HepG2 (cell line): ENCODE data around the gene PGGT1B. TPM values are rescaled to one million over a fixed set of nuclear protein-coding genes. Genes with fewer than 3 reads are reported as not detected.

Source experiments
- ATRX ChIP-seq: sonication (generic); formaldehyde crosslinking; IDR thresholded peaks from 2 replicates; pipeline ENCODE4 v1.4.0; 2020; ENCODE audit warnings: missing genetic modification reagents, borderline replicate concordance
- KAT8 ChIP-seq: IDR thresholded peaks from 2 replicates; pipeline ENCODE4 v1.6.1; 2016; ENCODE audit warnings: missing genetic modification reagents, missing compliant biosample characterization
- KLF6 ChIP-seq: IDR thresholded peaks from 2 replicates; pipeline ENCODE4 v1.8.0; 2016; ENCODE audit warnings: missing biosample characterization, missing genetic modification reagents
- MTA3 ChIP-seq: sonication (generic); formaldehyde crosslinking; IDR thresholded peaks from 2 replicates; pipeline ENCODE4 v1.4.0; 2020; ENCODE audit warnings: missing genetic modification reagents
- NFATC3 ChIP-seq: sonication (generic); formaldehyde crosslinking; IDR thresholded peaks from 2 replicates; pipeline ENCODE4 v1.5.1; 2020; ENCODE audit warnings: mild to moderate bottlenecking, missing genetic modification reagents
- RXRA ChIP-seq: sonication (generic); formaldehyde crosslinking; IDR thresholded peaks from 2 replicates; pipeline ENCODE4 v1.5.1; 2020; ENCODE audit warnings: missing genetic modification reagents
- THAP11 ChIP-seq: IDR thresholded peaks from 2 replicates; pipeline ENCODE4 v1.6.1; 2016; ENCODE audit warnings: missing biosample characterization, missing genetic modification reagents
- ZMYM4 ChIP-seq: sonication (generic); formaldehyde crosslinking; IDR thresholded peaks from 2 replicates; pipeline ENCODE4 v1.8.1; 2023; ENCODE audit warnings: mild to moderate bottlenecking, missing genetic modification reagents
- ZNF256 ChIP-seq: sonication (generic); formaldehyde crosslinking; conservative IDR thresholded peaks from 2 replicates; pipeline ENCODE4 v1.4.0; 2020; ENCODE audit warnings: missing genetic modification reagents
- ZNF446 ChIP-seq: sonication (generic); formaldehyde crosslinking; IDR thresholded peaks from 2 replicates; pipeline ENCODE4 v1.5.0; 2020; ENCODE audit warnings: mild to moderate bottlenecking, missing genetic modification reagents
- polyA plus RNA-seq, 8 experiments: library from polyadenylated mRNA; depleted of rRNA in 3 of 8; stranded (reverse) in 7 of 8; unstranded in 1 of 8; fragments of >200 nt; fragmentation: Illumina TruSeq in 4 of 8; extraction: Trizol in 4 of 8; gene quantifications; 2 replicates each; pipeline versions ENCODE4 v1.2.1 to v1.2.3, GENCODE V29; 2011 to 2016; ENCODE audit warnings: low read depth in 4 of 8, missing spikeins in 1 of 8, mixed read lengths in 1 of 8; ENCODE audit not compliant: insufficient read depth in 1 of 8
- total RNA-seq, 5 experiments: library from RNA; depleted of rRNA; stranded (reverse); fragments of >200 nt; fragmentation: Illumina TruSeq; extraction: Trizol; gene quantifications; 2 replicates each; pipeline ENCODE4 v1.2.3, GENCODE V29; 2016; ENCODE audit warnings: low read depth in 1 of 5
- TF ChIP-seq, protein P1 (sequence below), 2 experiments: IDR thresholded peaks; 2 replicates each; pipeline ENCODE4 v1.6.1; 2011 to 2012; ENCODE audit warnings: low read length in 2 of 2, borderline replicate concordance in 1 of 2, low read depth in 1 of 2, mild to moderate bottlenecking in 1 of 2, moderate library complexity in 1 of 2
- TF ChIP-seq, protein P2 (sequence below): sonication (generic); formaldehyde crosslinking; IDR thresholded peaks from 2 replicates; pipeline ENCODE4 v1.5.1; 2020; ENCODE audit warnings: missing genetic modification reagents, mild to moderate bottlenecking, borderline replicate concordance
- TF ChIP-seq, protein P3 (sequence below): IDR thresholded peaks from 2 replicates; pipeline ENCODE4 v1.6.1; 2016; ENCODE audit warnings: missing genetic modification reagents, missing compliant biosample characterization
- TF ChIP-seq, protein P4 (sequence below): sonication (generic); formaldehyde crosslinking; IDR thresholded peaks from 2 replicates; pipeline ENCODE4 v1.5.0; 2020; ENCODE audit warnings: mild to moderate bottlenecking, missing genetic modification reagents, borderline replicate concordance

The PGGT1B gene
- total and polyA plus RNA-seq, 2 of the 13 experiments (the other 11 are each of a cell fraction or from before 2014, with no cell fraction given): 2.4 to 42.7 TPM

DNA sequence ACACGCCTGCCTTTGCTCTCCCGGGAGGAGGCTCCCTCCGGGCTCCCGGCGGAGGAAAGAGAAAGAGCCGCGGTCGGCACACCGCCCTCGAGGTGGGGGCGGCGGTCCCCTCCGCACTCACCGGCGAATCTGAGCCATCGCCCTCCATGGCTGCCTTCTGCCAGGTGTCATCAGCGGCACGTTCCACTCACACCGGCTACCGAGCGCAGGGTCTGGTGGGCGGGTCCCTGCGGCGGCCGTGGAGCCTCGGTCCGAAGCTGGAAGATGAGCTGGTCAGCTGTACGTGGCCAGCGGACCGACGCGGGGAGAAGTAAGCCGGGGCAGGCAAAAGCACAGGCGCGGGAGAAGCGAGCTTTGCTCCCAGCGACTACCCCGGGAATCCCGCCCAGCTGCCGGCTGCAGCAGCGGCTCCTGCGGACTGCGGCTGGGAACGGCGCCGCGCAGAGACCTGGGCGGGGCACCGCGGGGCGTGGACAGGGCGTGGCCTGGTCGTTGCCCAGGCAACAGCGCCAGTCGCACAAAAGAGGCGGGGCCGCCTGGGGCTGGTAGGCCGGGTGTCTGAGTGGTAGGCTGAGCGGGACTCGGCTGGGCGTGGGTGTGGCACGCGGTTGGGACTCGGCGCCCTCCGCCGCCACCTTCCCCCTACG, 93.1 kb downstream of the PGGT1B start, which contains the start of gene TRIM36 (continued):
- TF ChIP-seq, protein P1, sequence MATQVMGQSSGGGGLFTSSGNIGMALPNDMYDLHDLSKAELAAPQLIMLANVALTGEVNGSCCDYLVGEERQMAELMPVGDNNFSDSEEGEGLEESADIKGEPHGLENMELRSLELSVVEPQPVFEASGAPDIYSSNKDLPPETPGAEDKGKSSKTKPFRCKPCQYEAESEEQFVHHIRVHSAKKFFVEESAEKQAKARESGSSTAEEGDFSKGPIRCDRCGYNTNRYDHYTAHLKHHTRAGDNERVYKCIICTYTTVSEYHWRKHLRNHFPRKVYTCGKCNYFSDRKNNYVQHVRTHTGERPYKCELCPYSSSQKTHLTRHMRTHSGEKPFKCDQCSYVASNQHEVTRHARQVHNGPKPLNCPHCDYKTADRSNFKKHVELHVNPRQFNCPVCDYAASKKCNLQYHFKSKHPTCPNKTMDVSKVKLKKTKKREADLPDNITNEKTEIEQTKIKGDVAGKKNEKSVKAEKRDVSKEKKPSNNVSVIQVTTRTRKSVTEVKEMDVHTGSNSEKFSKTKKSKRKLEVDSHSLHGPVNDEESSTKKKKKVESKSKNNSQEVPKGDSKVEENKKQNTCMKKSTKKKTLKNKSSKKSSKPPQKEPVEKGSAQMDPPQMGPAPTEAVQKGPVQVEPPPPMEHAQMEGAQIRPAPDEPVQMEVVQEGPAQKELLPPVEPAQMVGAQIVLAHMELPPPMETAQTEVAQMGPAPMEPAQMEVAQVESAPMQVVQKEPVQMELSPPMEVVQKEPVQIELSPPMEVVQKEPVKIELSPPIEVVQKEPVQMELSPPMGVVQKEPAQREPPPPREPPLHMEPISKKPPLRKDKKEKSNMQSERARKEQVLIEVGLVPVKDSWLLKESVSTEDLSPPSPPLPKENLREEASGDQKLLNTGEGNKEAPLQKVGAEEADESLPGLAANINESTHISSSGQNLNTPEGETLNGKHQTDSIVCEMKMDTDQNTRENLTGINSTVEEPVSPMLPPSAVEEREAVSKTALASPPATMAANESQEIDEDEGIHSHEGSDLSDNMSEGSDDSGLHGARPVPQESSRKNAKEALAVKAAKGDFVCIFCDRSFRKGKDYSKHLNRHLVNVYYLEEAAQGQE (IDR thresholded peaks at IDR 0.05; ENCODE audit: borderline replicate concordance in 1 of 2, low read depth in 1 of 2, low read length in 2 of 2): no peak
- TF ChIP-seq THAP11 (CRISPR knock-in tag) (peak; percentile 35; the same call in 1 of the 2 replicates), NFATC3 (no peak), ATRX (CRISPR knock-in tag) (no peak), MTA3 (CRISPR knock-in tag) (no peak), RXRA (CRISPR knock-in tag) (0 out of 2 replicates have a peak, but pooled peaks have one; percentile 68), KLF6 (CRISPR knock-in tag) (0 out of 2 replicates have a peak, but pooled peaks have one; percentile 26), ZNF446 (CRISPR knock-in tag) (0 out of 2 replicates have a peak, but pooled peaks have one; percentile 21), ZNF256 (no peak), ZMYM4 (CRISPR knock-in tag) (peak; percentile 80), KAT8 (CRISPR knock-in tag) (no peak; the same call in 1 of the 2 replicates)
- TF ChIP-seq, protein P2, sequence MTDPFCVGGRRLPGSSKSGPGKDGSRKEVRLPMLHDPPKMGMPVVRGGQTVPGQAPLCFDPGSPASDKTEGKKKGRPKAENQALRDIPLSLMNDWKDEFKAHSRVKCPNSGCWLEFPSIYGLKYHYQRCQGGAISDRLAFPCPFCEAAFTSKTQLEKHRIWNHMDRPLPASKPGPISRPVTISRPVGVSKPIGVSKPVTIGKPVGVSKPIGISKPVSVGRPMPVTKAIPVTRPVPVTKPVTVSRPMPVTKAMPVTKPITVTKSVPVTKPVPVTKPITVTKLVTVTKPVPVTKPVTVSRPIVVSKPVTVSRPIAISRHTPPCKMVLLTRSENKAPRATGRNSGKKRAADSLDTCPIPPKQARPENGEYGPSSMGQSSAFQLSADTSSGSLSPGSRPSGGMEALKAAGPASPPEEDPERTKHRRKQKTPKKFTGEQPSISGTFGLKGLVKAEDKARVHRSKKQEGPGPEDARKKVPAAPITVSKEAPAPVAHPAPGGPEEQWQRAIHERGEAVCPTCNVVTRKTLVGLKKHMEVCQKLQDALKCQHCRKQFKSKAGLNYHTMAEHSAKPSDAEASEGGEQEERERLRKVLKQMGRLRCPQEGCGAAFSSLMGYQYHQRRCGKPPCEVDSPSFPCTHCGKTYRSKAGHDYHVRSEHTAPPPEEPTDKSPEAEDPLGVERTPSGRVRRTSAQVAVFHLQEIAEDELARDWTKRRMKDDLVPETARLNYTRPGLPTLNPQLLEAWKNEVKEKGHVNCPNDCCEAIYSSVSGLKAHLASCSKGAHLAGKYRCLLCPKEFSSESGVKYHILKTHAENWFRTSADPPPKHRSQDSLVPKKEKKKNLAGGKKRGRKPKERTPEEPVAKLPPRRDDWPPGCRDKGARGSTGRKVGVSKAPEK: no peak
- TF ChIP-seq, protein P3, sequence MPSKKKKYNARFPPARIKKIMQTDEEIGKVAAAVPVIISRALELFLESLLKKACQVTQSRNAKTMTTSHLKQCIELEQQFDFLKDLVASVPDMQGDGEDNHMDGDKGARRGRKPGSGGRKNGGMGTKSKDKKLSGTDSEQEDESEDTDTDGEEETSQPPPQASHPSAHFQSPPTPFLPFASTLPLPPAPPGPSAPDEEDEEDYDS (CRISPR knock-in tag): peak; percentile 38; the same call in 1 of the 2 replicates
- TF ChIP-seq, protein P4, sequence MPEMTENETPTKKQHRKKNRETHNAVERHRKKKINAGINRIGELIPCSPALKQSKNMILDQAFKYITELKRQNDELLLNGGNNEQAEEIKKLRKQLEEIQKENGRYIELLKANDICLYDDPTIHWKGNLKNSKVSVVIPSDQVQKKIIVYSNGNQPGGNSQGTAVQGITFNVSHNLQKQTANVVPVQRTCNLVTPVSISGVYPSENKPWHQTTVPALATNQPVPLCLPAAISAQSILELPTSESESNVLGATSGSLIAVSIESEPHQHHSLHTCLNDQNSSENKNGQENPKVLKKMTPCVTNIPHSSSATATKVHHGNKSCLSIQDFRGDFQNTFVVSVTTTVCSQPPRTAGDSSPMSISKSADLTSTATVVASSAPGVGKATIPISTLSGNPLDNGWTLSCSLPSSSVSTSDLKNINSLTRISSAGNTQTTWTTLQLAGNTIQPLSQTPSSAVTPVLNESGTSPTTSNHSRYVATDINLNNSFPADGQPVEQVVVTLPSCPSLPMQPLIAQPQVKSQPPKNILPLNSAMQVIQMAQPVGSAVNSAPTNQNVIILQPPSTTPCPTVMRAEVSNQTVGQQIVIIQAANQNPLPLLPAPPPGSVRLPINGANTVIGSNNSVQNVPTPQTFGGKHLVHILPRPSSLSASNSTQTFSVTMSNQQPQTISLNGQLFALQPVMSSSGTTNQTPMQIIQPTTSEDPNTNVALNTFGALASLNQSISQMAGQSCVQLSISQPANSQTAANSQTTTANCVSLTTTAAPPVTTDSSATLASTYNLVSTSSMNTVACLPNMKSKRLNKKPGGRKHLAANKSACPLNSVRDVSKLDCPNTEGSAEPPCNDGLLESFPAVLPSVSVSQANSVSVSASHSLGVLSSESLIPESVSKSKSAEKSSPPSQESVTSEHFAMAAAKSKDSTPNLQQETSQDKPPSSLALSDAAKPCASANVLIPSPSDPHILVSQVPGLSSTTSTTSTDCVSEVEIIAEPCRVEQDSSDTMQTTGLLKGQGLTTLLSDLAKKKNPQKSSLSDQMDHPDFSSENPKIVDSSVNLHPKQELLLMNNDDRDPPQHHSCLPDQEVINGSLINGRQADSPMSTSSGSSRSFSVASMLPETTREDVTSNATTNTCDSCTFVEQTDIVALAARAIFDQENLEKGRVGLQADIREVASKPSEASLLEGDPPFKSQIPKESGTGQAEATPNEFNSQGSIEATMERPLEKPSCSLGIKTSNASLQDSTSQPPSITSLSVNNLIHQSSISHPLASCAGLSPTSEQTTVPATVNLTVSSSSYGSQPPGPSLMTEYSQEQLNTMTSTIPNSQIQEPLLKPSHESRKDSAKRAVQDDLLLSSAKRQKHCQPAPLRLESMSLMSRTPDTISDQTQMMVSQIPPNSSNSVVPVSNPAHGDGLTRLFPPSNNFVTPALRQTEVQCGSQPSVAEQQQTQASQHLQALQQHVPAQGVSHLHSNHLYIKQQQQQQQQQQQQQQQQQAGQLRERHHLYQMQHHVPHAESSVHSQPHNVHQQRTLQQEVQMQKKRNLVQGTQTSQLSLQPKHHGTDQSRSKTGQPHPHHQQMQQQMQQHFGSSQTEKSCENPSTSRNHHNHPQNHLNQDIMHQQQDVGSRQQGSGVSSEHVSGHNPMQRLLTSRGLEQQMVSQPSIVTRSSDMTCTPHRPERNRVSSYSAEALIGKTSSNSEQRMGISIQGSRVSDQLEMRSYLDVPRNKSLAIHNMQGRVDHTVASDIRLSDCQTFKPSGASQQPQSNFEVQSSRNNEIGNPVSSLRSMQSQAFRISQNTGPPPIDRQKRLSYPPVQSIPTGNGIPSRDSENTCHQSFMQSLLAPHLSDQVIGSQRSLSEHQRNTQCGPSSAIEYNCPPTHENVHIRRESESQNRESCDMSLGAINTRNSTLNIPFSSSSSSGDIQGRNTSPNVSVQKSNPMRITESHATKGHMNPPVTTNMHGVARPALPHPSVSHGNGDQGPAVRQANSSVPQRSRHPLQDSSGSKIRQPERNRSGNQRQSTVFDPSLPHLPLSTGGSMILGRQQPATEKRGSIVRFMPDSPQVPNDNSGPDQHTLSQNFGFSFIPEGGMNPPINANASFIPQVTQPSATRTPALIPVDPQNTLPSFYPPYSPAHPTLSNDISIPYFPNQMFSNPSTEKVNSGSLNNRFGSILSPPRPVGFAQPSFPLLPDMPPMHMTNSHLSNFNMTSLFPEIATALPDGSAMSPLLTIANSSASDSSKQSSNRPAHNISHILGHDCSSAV: no peak
